Measurements from ENCODE around the gene TRAF7.

Gene TRAF7

GRCh38 chr16:2179576-2179975 is 24.0 kb downstream of the TRAF7 start:
- TF ChIP-seq, protein P1, sequence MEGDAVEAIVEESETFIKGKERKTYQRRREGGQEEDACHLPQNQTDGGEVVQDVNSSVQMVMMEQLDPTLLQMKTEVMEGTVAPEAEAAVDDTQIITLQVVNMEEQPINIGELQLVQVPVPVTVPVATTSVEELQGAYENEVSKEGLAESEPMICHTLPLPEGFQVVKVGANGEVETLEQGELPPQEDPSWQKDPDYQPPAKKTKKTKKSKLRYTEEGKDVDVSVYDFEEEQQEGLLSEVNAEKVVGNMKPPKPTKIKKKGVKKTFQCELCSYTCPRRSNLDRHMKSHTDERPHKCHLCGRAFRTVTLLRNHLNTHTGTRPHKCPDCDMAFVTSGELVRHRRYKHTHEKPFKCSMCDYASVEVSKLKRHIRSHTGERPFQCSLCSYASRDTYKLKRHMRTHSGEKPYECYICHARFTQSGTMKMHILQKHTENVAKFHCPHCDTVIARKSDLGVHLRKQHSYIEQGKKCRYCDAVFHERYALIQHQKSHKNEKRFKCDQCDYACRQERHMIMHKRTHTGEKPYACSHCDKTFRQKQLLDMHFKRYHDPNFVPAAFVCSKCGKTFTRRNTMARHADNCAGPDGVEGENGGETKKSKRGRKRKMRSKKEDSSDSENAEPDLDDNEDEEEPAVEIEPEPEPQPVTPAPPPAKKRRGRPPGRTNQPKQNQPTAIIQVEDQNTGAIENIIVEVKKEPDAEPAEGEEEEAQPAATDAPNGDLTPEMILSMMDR (IDR thresholded peaks at IDR 0.05) = no peak
- no peaks in the 10 kb centered on the region for H3K4me1 ChIP-seq (ENCODE audit: control insufficient read depth in 1 of 2, insufficient read depth in 1 of 2, low read depth in 1 of 2, low read length in 1 of 2)
- no peak overlapping the region for H3K4me3 ChIP-seq (ENCODE audit: low read depth in 1 of 2, low read length in 1 of 2)

DNA sequence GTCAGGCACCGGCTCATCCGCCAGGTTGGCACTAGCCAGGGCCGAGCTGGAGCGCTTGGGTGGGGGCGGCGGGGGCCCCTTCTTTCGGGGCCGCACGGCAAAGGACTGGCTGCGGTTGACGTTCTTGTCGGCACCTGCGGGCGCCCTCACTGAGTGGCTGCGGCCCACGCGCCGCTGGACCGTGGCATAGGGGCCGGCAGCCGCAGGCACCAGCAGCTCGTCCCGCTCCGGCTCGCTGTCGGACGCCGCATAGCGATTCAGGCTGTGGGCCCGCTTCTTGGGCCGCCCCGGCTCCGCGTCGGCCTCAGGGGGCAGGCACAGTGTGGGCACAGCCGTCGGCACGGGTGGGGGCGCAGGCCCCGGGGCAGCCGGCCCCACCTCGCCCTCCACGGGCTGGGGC is 24.9 kb downstream of the TRAF7 start:
- Histone ChIP-seq H3K9me3 (no peaks in the 10 kb centered on the region), H3K4me1 (ENCODE audit: control insufficient read depth in 1 of 2, insufficient read depth in 1 of 2, low read depth in 1 of 2, low read length in 1 of 2) (no peaks in the 10 kb centered on the region), H3K27me3 (peaks cover 14% of the 10 kb centered on the region), H3K36me3 (peaks cover 29% of the 10 kb centered on the region), H3K4me3 (ENCODE audit: low read depth in 1 of 2, low read length in 1 of 2) (no peak overlapping the region), H3K27ac (no peak overlapping the region)
- TF ChIP-seq, protein P1 (IDR thresholded peaks at IDR 0.05) = no peak

More at GRCh38 chr16:2179576-2179975, 24.0 kb downstream of the TRAF7 start:
- H3K27ac ChIP-seq = no peak overlapping the region
- peaks cover 14% of the 10 kb centered on the region for H3K27me3 ChIP-seq
- H3K9me3 ChIP-seq = no peaks in the 10 kb centered on the region
- peaks cover 37% of the 10 kb centered on the region for H3K36me3 ChIP-seq

GRCh38 chr16:2180962-2181923 is 25.7 kb downstream of the TRAF7 start:
- Histone ChIP-seq H3K36me3 (peaks cover 21% of the 10 kb centered on the region), H3K9me3 (no peaks in the 10 kb centered on the region), H3K27ac (no peak overlapping the region), H3K4me1 (ENCODE audit: control insufficient read depth in 1 of 2, insufficient read depth in 1 of 2, low read depth in 1 of 2, low read length in 1 of 2) (no peaks in the 10 kb centered on the region), H3K4me3 (ENCODE audit: low read depth in 1 of 2, low read length in 1 of 2) (no peak overlapping the region), H3K27me3 (peaks cover 14% of the 10 kb centered on the region)
- TF ChIP-seq, protein P1 (IDR thresholded peaks at IDR 0.05) = no peak

- Histone ChIP-seq H3K36me3 (peaks cover 14% of the 10 kb centered on the region), H3K27me3 (peaks cover 14% of the 10 kb centered on the region), H3K4me3 (ENCODE audit: low read depth in 1 of 2, low read length in 1 of 2) (no peak overlapping the region), H3K27ac (no peak overlapping the region), H3K4me1 (ENCODE audit: control insufficient read depth in 1 of 2, insufficient read depth in 1 of 2, low read depth in 1 of 2, low read length in 1 of 2) (no peaks in the 10 kb centered on the region), H3K9me3 (no peaks in the 10 kb centered on the region)
- TF ChIP-seq, protein P1 (IDR thresholded peaks at IDR 0.05) = no peak
These were observed 26.4 kb downstream of the TRAF7 start for GRCh38 chr16:2181952-2182351.

GRCh38 chr16:2183671-2184070 is 28.1 kb downstream of the TRAF7 start:
- TF ChIP-seq, protein P1 (IDR thresholded peaks at IDR 0.05) = no peak
- no peaks in the 10 kb centered on the region for H3K36me3 ChIP-seq
- peaks cover 7% of the 10 kb centered on the region for H3K27me3 ChIP-seq
- no peaks in the 10 kb centered on the region for H3K9me3 ChIP-seq
- H3K4me1 ChIP-seq (ENCODE audit: control insufficient read depth in 1 of 2, insufficient read depth in 1 of 2, low read depth in 1 of 2, low read length in 1 of 2) = no peaks in the 10 kb centered on the region
- H3K4me3 ChIP-seq (ENCODE audit: low read depth in 1 of 2, low read length in 1 of 2) = no peak overlapping the region
- no peak overlapping the region for H3K27ac ChIP-seq
